ENCODE data around the gene RAMP2. TPM values are rescaled to one million over a fixed set of nuclear protein-coding genes. Genes with fewer than 3 reads are reported as not detected.

Gene RAMP2
- total RNA-seq, 1 experiment from 2014 or later = not detected

DNA sequence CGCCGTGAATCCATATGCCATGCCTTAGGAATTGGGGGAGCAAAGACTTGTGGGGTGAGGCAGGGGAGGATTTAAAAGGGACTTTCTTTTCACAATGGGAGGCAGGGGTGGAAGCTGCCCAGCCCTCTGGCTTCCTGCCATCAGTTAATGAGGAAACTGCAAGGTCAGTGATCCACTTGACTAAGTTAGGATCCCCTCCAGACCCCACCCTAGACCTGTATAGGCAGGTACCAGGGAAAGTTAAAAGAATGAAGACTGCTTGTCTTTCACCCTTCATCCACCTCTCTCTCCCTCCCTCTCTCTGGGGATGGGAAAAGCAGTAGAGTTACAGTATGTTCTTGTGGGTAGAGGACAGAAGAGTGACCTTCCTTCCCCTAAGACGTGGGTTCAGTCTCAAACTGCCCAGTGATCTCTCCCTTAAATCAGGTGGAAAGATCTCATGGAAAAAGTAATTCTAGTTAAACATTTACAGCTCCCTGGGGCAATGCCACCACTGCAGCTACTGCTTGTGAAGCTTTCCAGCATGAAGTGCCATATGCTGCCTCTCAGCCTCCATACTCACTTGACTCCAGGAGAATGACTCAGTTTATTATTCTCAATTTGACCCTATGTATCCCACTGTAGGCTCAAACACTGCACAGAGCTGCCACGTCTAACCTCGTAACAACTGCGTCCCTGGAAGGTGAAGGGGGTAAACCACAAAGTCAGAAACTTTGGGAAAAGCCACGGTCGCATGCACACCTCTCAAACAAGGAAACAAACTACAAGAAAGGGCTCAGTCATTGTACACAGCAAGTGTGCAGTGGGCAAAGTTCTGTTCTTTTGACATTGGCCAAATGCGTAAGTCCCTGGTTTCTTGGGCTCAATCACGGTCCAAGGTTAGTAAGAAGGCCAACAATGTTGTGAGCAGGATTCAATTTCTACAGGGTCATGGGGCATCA is 36.3 kb downstream of the RAMP2 start:
- intact Hi-C loops (cut with micrococcal nuclease; ENCODE audit: unreplicated experiment) = no loop called here
- peak overlapping the region; percentile 33 for H3K27ac Mint-ChIP-seq (ENCODE audit: unreplicated experiment)
- no peak for DNase-seq
- peaks cover 17% of the 10 kb centered on the region for H3K27me3 Mint-ChIP-seq (ENCODE audit: unreplicated experiment)
- CTCF ChIA-PET = interaction anchor here (0.6 to 1.5 kb wide), 5 partner anchors 16 to 219 kb away, joined by 3 to 7 read pairs (median 3); partner anchors contain the start of gene VPS25
- TF ChIP-seq, protein P1, sequence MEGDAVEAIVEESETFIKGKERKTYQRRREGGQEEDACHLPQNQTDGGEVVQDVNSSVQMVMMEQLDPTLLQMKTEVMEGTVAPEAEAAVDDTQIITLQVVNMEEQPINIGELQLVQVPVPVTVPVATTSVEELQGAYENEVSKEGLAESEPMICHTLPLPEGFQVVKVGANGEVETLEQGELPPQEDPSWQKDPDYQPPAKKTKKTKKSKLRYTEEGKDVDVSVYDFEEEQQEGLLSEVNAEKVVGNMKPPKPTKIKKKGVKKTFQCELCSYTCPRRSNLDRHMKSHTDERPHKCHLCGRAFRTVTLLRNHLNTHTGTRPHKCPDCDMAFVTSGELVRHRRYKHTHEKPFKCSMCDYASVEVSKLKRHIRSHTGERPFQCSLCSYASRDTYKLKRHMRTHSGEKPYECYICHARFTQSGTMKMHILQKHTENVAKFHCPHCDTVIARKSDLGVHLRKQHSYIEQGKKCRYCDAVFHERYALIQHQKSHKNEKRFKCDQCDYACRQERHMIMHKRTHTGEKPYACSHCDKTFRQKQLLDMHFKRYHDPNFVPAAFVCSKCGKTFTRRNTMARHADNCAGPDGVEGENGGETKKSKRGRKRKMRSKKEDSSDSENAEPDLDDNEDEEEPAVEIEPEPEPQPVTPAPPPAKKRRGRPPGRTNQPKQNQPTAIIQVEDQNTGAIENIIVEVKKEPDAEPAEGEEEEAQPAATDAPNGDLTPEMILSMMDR (IDR thresholded peaks at IDR 0.05; ENCODE audit: unreplicated experiment) = no peak
- peaks cover 21% of the 10 kb centered on the region for H3K4me1 Mint-ChIP-seq (ENCODE audit: low read depth, unreplicated experiment)
- H3K4me3 Mint-ChIP-seq (ENCODE audit: low read depth, unreplicated experiment) = peak overlapping the region; percentile 86
- BruUV-seq (replicated peaks) = no TSS peak
- H3K9me3 Mint-ChIP-seq (ENCODE audit: low read depth, unreplicated experiment) = no peaks in the 10 kb centered on the region
- peaks cover 36% of the 10 kb centered on the region for H3K36me3 Mint-ChIP-seq (ENCODE audit: insufficient read depth, unreplicated experiment)

DNA sequence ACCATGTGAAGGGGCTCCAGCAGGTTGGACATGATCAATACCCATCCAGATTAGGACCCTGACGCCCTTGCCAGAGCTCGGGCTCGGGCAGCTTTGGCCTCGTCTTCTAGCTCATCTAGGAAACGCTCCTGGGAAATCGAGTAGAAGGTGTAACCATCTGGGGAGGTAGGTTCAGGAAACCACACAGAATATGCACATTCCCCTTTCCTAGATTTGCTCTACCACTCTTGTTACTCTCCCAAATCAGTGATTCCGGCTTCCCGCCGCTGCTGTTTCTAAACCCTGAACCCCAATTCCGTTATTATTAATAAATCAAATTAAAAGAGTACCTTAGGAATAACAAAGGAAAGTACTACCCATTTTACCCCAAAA is 37.0 kb downstream of the RAMP2 start:
- TF ChIP-seq, protein P1 (IDR thresholded peaks at IDR 0.05; ENCODE audit: unreplicated experiment) = no peak
- DNase-seq = no peak
- Mint-ChIP-seq H3K36me3 (ENCODE audit: insufficient read depth, unreplicated experiment) (peaks cover 36% of the 10 kb centered on the region), H3K9me3 (ENCODE audit: low read depth, unreplicated experiment) (no peaks in the 10 kb centered on the region), H3K4me1 (ENCODE audit: low read depth, unreplicated experiment) (peaks cover 21% of the 10 kb centered on the region), H3K4me3 (ENCODE audit: low read depth, unreplicated experiment) (peak overlapping the region; percentile 86), H3K27ac (ENCODE audit: unreplicated experiment) (peak overlapping the region; percentile 73), H3K27me3 (ENCODE audit: unreplicated experiment) (peaks cover 17% of the 10 kb centered on the region)
- no TSS peak for BruUV-seq (replicated peaks)
- CTCF ChIA-PET = interaction anchor here (0.9 to 1.5 kb wide), 5 partner anchors 22 to 219 kb away, joined by 3 to 5 read pairs (median 3); partner anchors contain the start of genes BECN1 and VPS25
- intact Hi-C loops (cut with micrococcal nuclease; ENCODE audit: unreplicated experiment) = no loop called here

DNA sequence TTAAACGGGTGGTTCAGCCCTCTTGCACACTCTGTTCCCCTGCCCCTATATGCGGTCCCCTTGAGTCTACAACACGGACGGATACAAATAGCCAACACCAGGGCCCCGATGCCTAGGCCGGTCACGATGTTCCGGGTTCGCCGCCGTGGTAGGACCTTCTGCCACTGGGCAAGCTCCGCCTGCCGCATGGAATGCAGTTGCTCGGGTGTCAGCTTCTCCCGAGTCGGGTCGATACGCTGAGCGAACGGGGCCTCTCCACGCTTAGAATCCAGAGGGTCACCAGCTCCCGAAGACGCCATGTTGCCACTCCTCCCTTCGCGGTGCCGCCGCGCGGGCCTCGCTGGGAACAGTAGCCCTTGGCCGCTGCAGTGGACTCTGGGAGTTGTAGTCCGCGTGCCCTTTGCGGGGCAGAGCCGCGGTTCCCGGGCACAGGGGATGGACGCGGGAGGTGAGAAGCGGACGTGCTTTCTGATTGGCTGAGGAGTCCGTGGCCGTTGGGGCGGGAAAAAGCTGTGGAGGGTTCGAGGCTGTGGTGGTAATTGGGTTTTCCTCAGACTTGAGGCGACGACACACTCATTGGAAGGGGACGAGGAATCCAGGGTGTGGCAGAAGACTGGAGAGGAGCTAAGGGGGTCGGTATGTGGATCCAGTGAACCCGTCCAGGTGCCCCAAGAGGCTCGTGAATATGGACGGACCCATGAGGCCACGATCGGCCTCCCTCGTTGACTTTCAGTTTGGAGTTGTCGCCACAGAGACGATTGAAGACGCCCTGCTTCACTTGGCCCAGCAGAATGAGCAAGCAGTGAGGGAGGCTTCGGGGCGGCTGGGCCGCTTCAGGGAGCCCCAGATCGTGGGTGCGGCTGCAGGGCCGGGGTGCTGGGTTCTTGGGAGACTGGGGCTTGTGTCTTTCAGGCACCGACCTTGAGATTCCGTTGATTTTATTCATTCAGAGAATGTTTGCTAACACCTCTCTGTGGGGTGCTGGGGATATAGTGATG is 37.7 kb downstream of the RAMP2 start, which contains the start of the genes CNTD1 and COA3:
TSS of gene CNTD1 (plus strand) at position 479 of the 998 bp plus-strand sequence. CDS start at position 686, 207 bp downstream.
TSS of gene COA3 (minus strand) at position 322 of the 998 bp plus-strand sequence. CDS start at position 299, 23 bp downstream.
- DNase-seq = peak; percentile 95
- Mint-ChIP-seq H3K27ac (ENCODE audit: unreplicated experiment) (peak within 1 kb of the TSS; percentile 73), H3K4me3 (ENCODE audit: low read depth, unreplicated experiment) (peak within 1 kb of the TSS; percentile 86), H3K36me3 (ENCODE audit: insufficient read depth, unreplicated experiment) (peaks cover 36% of the 10 kb centered on the region), H3K9me3 (ENCODE audit: low read depth, unreplicated experiment) (no peaks in the 10 kb centered on the region), H3K27me3 (ENCODE audit: unreplicated experiment) (peaks cover 17% of the 10 kb centered on the region), H3K4me1 (ENCODE audit: low read depth, unreplicated experiment) (peaks cover 21% of the 10 kb centered on the region)
- CTCF ChIA-PET = interaction anchor here (0.6 to 1.5 kb wide), 7 partner anchors 21 to 220 kb away, joined by 3 to 6 read pairs (median 3); partner anchors contain the start of genes BECN1 and VPS25
- BruUV-seq (replicated peaks) = no TSS peak
- intact Hi-C loops (cut with micrococcal nuclease; ENCODE audit: unreplicated experiment) = no loop called here
- TF ChIP-seq, protein P1 (IDR thresholded peaks at IDR 0.05; ENCODE audit: unreplicated experiment) = no peak

Data from Calu3 (cell line).